Jurkat, Clone E6-1 (cell line): ENCODE measurements around the gene GFY.
A peak's percentile ranks its signal among the peaks of the same experiment; 100 is the strongest.
"Not testable (repeated sequence)": the region's sequence is repeated elsewhere in the genome, so short reads cannot be mapped to it uniquely, and the experiment has no call there.

Experiments
- DNase-seq: peaks from one replicate; pipeline ENCODE4 v3.0.0-alpha.2; 2011; ENCODE audit warnings: low read depth, low spot score
- H3K4me3 ChIP-seq: 2 replicates; pipeline ENCODE4 v1.5.1; 2011; ENCODE audit warnings: mild to moderate bottlenecking, low read length, control low read depth, moderate library complexity

Gene GFY

DNA sequence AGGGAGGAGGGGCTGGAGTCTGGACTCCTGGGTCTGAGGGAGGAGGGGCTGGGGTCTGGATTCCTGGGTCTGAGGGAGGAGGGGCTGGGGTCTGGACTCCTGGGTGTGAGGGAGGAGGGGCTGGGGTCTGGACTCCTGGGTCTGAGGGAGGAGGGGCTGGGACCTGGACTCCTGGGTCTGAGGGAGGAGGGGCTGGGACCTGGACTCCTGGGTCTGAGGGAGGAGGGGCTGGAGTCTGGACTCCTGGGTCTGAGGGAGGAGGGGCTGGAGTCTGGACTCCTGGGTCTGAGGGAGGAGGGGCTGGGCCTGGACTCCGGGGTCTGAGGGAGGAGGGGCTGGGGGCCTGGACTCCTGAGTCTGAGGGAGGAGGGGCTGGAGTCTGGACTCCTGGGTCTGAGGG lies 35.9 kb downstream of the GFY start:
- not testable (repeated sequence) for H3K4me3 ChIP-seq, DNase-seq

DNA sequence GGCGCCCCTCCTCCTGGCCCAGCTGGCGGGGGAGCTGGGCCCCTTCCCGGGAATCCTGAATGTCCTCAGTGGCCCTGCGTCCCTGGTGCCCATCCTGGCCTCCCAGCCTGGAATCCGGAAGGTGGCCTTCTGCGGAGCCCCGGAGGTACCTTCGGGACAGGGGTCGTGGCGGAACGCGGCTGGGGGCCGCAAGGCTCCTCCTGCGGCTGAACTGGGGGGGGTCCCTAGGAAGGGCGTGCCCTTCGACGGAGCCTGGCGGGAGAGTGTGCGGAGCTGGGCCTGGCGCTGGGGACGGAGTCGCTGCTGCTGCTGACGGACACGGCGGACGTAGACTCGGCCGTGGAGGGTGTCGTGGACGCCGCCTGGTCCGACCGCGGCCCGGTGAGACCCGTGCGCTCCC lies 36.5 kb downstream of the GFY start:
- H3K4me3 ChIP-seq, result no peak overlapping the region
- DNase-seq, result no peak

DNA sequence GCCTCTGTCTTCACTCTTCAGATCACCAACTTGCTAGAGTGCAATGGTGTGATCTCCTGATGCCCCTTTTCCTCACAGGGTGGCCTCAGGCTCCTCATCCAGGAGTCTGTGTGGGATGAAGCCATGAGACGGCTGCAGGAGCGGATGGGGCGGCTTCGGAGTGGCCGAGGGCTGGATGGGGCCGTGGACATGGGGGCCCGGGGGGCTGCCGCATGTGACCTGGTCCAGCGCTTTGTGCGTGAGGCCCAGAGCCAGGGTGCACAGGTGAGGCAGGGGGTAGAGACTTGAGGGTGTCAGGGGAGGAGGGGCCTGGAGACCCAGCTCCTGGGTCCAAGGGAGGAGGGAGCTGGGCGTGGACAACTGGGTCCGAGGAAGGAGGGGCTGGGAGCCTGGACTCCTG lies 37.3 kb downstream of the GFY start:
- DNase-seq, result no peak
- H3K4me3 ChIP-seq, result no peak overlapping the region

DNA sequence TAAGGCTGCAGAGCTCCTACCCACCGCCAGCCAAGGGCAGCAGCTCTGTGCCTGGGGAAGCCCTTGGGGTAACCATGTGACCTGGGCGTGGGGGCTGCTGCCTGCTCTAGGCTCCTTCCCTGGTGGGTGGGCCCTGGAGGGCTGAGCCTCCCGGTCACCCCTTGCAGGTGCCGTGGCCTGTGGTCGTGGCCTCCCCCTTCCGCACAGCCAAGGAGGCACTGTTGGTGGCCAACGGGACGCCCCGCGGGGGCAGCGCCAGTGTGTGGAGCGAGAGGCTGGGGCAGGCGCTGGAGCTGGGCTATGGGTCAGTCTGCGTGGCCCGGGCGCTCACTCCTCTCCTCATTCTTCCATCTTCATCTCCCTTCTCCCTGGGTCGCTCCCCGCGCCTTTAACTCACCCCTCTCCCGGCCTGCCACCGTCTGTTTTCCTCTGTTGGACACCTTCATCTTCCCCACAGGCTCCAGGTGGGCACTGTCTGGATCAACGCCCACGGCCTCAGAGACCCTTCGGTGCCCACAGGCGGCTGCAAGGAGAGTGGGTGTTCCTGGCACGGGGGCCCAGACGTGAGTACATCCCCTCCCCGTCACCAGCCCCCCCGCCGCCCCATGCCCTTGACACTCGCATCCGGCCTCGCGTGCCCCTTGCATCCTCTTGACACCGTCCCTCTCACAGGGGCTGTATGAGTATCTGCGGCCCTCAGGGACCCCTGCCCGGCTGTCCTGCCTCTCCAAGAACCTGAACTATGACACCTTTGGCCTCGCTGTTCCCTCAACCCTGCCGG lies 39.0 kb downstream of the GFY start:
- DNase-seq, result no peak

DNA sequence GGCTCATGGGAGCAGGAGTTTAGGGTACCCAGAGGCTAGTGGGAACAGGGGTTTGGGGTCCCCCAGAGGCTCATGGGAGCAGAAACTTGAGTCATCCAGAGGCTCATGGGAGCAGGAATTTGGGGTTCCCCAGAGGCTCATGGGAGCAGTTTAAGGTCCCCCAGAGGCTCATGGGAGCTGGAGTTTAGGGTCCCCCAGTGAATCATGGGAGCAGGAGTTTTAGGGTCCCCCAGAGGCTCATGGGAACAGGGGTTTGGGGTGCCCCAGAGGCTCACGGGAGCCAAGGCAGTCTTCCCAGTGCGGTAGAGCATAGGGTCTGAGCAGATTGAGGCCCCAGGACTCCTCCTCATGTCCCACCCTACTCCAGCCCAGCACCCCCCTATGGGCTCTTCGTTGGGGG lies 40.2 kb downstream of the GFY start:
- no peak for DNase-seq

More for the DNA sequence above, 39.0 kb downstream of the GFY start:
- no peak overlapping the region for H3K4me3 ChIP-seq

DNA sequence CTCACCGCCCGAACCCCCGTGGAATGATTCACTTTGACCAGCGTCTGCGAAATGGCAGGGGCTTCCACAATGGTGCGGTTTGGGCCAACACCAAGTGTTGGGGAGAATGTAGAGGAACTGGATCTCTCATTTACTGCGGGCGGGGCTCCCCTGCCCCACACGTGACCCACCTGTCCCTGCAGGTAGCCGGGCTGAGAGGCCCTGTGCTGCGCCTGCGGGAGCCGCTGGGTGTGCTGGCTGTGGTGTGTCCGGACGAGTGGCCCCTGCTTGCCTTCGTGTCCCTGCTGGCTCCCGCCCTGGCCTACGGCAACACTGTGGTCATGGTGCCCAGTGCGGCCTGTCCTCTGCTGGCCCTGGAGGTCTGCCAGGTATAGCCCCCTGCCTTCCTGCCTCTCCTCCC lies 43.0 kb downstream of the GFY start:
- H3K4me3 ChIP-seq, result no peak overlapping the region
- DNase-seq, result no peak

More for the DNA sequence above, 40.2 kb downstream of the GFY start:
- H3K4me3 ChIP-seq, result no peak overlapping the region

DNA sequence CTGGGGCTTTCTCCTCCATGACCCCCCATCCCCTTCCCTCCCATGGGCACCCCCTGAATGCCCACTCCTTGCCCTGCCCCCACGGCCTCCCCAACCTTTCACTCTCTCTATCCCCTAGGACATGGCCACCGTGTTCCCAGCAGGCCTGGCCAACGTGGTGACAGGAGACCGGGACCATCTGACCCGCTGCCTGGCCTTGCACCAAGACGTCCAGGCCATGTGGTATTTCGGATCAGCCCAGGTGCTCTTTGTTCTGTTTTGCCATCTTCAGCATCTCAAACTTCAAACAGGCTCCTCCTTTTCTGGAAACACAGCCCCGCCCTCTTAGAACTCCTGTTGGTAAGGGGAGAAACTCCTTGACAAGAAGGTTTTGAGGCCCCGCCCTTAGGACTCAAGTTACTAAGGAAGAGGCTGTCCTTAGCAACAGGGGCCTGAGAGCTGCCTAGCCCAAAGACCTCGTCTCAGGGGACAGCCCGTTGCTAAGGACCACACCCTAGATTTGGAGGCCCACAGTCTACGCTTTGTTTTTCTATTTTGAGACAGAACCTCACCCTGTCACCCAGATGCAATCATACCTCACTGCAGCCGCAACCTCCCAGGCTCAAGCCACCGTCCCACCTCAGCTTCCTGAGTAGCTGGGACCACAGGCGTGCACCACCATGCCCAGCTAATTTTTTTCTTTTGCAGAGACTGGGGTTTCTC lies 43.7 kb downstream of the GFY start:
- no peak overlapping the region for H3K4me3 ChIP-seq
- peak; percentile 74 for DNase-seq

DNA sequence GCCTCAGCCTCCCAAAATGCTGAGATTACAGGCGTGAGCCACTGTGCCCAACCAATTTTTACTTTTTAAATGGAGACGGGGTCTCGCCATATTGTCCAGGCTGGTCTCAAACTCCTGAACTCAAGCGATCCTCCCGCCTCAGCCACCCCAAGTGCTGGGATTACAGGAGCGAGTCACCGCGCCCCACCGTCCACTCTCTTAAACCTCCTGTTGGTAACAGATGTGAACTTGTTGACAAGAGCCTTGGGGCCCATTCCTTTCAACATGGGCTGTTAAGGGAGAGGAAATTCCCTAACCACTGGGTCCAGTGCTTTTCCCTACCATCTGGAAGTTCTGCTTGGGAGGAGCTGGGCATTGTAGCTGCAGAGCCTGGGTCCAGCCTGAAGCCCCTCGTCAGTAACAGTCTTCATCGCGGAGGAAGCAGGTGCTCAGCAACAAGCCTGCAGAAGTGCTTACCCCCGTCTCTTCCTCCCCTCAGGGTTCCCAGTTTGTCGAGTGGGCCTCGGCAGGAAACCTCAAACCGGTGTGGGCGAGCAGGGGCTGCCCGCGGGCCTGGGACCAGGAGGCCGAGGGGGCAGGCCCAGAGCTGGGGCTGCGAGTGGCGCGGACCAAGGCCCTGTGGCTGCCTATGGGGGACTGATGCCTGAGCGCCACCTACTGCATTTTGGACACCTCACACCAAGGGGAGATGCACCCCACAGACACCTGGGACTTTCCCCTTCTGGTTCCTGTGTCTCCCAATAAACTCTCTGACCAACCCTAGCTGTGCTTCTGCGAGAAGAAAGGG lies 44.8 kb downstream of the GFY start:
- DNase-seq, result peak; percentile 58

DNA sequence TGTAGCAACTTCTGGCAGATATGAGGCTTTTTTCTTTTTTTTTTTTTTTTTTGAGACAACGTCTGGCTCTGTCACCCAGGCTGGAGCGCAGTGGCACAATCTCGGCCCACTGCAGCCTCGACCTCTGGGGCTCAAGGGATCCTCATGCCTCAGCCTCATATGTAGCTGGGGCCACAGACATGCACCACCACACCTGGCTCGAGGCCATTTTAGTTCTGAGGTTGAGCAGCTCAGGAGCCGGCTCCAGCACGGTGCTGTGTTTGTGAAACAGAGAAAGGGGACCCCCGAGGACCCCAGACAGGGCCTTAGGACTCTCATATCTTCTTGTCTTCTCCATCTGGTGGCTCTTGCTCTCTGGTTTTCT lies 45.4 kb downstream of the GFY start:
- no peak overlapping the region for H3K4me3 ChIP-seq
- no peak for DNase-seq

More for the DNA sequence above, 44.8 kb downstream of the GFY start:
- no peak overlapping the region for H3K4me3 ChIP-seq

DNA sequence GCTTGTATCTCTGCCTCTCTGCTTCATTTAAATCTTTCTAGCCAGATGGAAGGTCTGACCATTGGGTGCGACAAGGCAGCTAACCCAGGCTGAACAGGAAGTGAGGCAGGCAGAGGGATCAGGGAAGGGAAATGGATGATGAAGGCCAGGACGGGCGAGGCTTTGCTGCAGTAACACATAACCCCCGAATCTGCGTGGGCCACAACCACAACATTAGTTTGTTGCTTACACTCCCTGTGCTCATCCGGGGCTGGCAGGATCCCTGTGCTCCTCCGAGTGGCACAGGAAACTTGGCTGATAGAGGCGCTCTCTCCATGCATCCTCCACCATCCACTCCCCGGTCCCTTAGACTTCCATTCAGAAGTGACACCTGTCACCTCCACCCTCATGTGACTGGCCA lies 47.7 kb downstream of the GFY start:
- no peak for DNase-seq
- no peak overlapping the region for H3K4me3 ChIP-seq

DNA sequence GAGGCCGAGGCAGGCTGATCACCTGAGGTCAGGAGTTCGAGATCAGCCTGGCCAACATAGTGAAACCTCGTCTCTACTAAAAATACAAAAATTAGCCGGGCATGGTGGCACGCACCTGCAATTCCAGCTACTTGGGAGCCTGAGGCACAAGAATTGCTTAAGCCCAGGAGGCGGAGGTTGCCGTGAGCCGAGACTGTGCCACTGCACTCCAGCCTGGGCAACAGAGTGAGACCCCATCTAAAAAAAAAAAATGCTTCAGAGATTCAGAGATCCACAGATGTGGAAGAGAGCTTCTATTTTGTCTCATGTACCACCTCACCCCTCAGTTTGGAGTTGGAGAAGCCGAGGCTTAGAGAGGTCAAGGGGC lies 48.3 kb downstream of the GFY start:
- peak overlapping the region; percentile 62 for H3K4me3 ChIP-seq
- not testable (repeated sequence) for DNase-seq

DNA sequence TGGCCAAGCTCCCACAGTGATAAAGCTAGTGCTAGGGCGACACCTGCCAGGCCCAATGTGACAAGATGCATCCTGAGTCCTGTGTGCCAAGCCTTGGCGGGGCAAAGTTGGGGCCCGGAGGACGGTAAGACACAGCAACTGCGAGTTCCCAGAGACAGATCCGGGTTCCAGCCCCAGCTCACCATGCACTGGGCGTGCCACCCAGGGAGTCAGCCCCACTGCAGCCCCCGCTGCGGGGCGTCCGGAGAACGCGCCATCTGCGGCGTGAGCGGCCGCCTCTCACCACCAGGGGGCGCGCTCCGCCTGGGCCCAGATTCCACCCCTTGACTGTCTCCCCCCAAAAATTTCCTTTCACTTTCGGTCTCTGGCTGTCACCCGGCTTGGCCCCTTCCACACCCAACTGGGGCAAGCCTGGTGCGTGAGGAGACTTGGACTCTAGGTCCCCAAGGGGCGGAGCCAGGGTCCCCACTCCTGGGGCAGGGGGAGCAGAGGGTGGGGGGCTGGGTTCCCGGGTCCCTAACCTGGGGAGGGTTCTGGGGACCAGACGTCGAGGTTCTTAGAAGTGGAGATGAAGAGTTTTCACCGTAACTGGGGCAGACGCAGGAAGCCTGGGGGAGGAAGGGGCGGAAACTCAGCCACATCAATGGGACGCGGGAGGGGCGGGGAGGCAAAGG lies 48.8 kb downstream of the GFY start, which contains the start of gene FLT3LG:
FLT3LG (plus strand) TSS at position 348 of the 674 bp plus-strand sequence. CDS start 425 bp downstream, outside the sequence.
- DNase-seq, result peak; percentile 87

DNA sequence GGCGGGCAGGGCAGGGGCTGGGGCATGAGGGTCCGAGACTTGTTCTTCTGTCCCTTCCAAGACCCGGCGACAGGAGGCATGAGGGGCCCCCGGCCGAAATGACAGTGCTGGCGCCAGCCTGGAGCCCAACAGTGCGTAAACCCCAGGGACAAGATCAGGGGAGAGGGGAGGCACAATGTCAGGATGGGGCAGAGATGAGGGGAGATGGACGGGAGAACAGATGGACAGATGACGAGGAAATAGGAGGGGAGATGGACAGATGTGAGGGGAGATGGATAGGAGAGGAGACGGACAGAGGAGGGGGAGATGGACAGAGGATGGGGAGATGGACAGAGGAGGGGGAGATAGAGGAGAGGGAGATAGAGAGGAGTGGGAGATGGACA lies 49.3 kb downstream of the GFY start:
- no peak for DNase-seq
- H3K4me3 ChIP-seq, result peak overlapping the region; percentile 62

More for the DNA sequence above, 48.8 kb downstream of the GFY start, which contains the start of gene FLT3LG:
- peak within 1 kb of the TSS; percentile 62 for H3K4me3 ChIP-seq

DNA sequence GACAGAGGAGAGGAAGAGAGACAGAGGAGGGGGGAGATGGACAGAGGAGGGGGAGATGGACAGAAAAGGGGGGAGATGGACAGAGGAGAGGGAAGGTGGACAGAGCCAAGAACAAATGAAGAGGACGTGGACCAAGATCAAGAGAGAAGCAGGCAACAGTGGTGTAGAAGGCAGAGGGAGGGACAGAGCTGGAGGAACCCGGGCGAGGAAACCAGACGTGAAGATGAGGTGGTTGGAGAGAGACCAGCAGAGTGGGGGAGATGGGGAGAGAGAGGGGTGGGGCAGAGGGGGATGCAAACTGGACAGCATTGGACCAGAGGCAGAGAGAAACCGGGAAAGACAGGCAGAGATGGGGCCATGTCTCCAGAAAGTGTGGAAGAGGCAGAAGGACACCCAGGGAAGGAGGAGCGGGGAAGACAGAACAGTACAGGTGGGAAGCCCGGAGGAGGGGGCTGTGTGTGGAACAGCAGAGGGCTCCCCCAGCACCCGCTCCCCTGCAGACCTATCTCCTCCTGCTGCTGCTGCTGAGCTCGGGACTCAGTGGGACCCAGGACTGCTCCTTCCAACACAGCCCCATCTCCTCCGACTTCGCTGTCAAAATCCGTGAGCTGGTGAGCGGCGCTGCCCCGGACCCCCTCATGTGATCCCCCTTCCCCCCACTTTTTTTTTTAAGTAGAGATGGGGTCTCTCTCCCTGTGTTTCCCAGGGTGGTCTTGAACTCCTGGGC lies 50.2 kb downstream of the GFY start:
- DNase-seq, result no peak
- H3K4me3 ChIP-seq, result peak overlapping the region; percentile 62

DNA sequence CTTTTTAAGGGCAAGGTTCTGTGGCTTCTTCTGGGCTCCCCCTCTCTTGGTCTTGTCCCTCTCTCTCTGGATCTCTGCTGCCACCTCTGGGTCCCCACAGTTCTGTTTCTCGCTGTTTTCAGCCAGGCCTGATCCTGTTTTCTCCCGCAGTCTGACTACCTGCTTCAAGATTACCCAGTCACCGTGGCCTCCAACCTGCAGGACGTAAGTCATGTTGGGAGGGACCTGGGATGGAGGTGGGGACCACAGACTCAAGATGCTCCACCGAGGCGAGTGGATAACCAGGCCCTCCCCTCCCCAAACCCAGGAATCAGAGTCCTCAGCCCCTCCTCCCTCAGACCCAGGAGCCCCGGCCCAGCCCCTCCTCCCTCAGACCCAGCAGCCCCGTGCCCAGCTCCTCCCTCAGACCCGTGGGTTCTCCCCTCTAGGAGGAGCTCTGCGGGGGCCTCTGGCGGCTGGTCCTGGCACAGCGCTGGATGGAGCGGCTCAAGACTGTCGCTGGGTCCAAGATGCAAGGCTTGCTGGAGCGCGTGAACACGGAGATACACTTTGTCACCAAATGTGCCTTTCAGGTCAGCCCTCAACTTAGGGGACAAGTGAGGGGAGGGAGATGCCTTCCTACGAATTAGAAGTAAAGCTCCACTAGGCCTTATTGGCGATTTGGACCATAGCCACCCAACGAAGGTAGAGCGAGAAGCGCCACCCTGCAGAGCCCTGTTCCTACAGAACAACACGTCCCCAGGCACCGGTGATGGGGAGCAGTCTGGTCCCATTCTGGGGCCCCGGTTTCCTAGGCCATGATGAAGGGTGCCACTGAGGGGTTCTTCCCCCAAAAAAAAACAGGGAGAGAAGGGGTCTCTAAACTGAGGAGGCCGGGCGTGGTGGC lies 51.0 kb downstream of the GFY start:
- DNase-seq, result no peak

More for the DNA sequence above, 51.0 kb downstream of the GFY start:
- no peak overlapping the region for H3K4me3 ChIP-seq
